HG03432 (cell line): ENCODE measurements around the gene CPEB1.
"Not testable (repeated sequence)": the region's sequence is repeated elsewhere in the genome, so short reads cannot be mapped to it uniquely, and the experiment has no call there.

Experiments
- ATAC-seq: cut with Tn5 transposase; IDR thresholded peaks from one replicate; pipeline ENCODE4 v1.9.1; 2021; ENCODE audit warnings: mild to moderate bottlenecking, moderate library complexity; ENCODE audit not compliant: unreplicated experiment

CPEB1 gene

GRCh38 chr15:82548700-82549099, 98.5 kb downstream of the CPEB1 start:
- no peak for ATAC-seq

DNA sequence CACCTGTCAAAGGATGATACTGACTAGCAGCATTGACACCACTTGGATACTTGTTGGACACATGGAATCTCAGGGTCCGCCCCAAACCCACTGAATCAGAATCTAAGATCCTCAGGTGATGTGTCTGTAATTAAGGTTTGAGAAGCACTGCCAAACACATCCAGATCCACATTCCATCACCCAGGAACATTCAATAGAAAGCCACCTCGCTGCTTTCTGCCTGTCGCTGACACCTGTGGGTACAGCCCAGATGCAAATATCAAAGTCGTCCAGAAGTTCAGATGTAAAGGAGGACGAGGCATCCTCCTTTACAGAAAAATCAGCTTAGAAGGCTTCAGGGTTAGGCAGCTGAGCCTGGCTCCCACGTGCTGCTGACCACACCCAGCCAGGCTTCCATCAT, 101.7 kb downstream of the CPEB1 start:
- ATAC-seq: no peak

DNA sequence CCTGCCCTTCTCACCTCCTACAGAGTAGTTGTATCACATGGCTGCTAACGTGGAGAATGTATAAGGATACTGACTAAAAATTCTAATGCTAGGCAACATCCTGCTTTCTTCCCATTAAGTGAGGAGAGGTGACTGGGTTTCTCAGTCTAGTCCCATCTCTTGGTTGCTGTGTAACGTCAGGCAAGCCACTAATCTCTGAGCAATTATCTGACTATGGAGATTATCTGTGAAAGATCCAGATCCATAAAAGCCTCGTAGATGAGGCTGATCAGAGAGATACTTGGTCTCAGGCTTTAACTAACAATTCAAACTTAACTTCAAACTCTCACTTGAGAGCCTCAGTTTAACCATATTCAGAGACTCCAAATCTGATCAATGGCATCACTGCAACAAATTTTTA, 102.2 kb downstream of the CPEB1 start:
- no peak for ATAC-seq

DNA sequence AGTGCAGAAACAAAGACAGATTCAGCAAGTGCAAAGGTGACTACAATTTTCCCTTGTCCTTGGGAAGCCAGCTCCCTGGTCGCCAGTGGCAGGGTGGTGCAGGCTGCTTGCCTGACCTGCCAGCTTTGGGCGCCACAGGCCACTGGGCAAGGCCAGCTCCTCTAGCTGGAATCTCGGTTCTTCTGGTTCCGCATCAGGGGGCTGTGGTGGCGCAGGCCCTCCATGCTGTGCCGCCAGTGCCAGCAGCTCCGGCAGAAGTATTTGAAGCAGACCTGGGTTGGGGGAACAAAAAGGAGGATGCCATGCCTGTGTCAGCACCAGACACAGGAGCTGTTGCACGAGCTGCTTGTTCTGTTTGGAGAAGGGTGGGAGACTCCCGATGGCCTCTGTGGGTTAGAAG, 102.7 kb downstream of the CPEB1 start:
- ATAC-seq: no peak

GRCh38 chr15:82543160-82543559, 104.0 kb downstream of the CPEB1 start:
- ATAC-seq: no peak

- peak; percentile 2 for ATAC-seq
These were observed 106.2 kb downstream of the CPEB1 start for GRCh38 chr15:82540984-82541431.

GRCh38 chr15:82540055-82540983, 106.8 kb downstream of the CPEB1 start, which contains the start of gene RPS17:
RPS17 (minus strand) TSS chr15:82540457; CDS start chr15:82540428, 29 bp downstream.
- ATAC-seq: peak; percentile 97

DNA sequence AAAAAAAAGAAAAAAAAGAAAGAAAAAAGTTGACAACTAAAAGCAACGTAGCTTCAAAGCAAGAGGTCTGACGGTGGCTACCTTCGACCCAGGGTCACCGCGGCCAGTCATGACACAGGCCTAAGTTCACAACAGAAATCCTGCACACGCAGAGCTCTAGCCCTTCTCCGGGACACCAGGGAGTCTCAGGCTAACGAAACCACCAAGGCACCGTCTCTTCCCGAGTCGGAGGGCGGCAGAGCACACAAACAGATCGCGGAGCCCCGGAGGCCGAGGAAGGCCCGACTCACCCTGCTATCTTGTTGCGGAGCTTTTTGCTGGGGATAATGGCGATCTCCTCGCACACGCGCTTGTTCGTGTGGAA, 107.5 kb downstream of the CPEB1 start:
- peak; percentile 1 for ATAC-seq

- ATAC-seq: no peak
These were observed 108.0 kb downstream of the CPEB1 start for GRCh38 chr15:82538961-82539690.

- ATAC-seq: no peak
These were observed 109.7 kb downstream of the CPEB1 start for GRCh38 chr15:82537351-82537908.

DNA sequence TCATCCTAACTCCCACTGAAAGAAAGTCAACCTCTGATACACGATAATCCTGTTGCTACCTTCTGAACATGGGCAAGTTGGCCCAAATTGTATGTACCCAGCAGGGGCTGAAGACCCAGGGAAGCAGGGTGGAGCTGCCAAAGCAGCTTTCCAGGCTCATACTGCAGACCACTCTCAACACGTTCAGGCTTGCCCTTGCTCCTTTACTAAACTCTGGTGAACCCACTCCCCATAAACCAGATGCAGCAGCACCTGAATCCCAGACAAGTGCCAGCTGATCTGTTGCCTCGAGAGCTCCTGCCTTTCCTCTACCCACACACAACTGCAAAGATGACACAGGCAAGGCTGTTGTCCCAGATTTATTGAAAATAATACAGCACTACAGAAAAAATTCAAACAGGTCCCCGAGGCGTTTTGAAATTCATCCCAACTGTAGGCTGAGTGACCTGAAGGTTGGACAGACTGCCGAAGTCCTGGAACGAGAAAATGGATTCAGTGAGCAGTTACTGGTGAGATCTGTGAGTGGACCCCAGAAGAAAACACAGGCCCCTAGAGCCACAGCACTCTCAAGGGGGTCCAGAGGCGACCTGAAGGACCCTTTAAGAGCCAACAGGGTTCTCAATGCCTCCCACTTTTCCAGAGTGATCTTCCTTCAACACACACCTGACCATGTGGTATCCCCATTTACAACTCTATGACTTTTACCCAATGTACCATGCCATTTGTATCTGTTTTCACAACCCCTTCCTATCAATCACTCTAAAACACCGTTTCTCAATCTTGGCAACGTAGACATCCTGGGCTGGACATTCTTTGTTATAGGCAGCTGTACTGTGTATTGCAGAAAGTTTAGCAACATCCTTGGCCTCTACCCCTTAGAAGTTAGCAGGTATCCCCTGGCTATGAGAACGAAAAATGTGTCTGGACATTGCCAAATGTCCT, 110.5 kb downstream of the CPEB1 start:
- no peak for ATAC-seq

- no peak for ATAC-seq
These were observed 111.4 kb downstream of the CPEB1 start for GRCh38 chr15:82535566-82536408.

GRCh38 chr15:82535151-82535550, 112.0 kb downstream of the CPEB1 start:
- not testable (repeated sequence) for ATAC-seq

- not testable (repeated sequence) for ATAC-seq
These were observed 112.7 kb downstream of the CPEB1 start for GRCh38 chr15:82534457-82534861.

- no peak for ATAC-seq
These were observed 113.4 kb downstream of the CPEB1 start for GRCh38 chr15:82533801-82534200.

GRCh38 chr15:82532991-82533481, 114.1 kb downstream of the CPEB1 start:
- ATAC-seq: no peak

- no peak for ATAC-seq
These were observed 114.7 kb downstream of the CPEB1 start for GRCh38 chr15:82532383-82532990.

GRCh38 chr15:82531496-82532382, 115.4 kb downstream of the CPEB1 start:
- no peak for ATAC-seq
